Activated effector memory CD4-positive, alpha-beta T cell treated with anti-CD3 and anti-CD28 coated beads, Interleukin-2, amount 50 U/mL, for 16 hours (primary cell): ENCODE results near the gene SLC25A4.

ENCODE experiments used
- DNase-seq: peaks from one replicate; pipeline ENCODE4 v3.0.0-alpha.2; 2020

Gene SLC25A4

DNA sequence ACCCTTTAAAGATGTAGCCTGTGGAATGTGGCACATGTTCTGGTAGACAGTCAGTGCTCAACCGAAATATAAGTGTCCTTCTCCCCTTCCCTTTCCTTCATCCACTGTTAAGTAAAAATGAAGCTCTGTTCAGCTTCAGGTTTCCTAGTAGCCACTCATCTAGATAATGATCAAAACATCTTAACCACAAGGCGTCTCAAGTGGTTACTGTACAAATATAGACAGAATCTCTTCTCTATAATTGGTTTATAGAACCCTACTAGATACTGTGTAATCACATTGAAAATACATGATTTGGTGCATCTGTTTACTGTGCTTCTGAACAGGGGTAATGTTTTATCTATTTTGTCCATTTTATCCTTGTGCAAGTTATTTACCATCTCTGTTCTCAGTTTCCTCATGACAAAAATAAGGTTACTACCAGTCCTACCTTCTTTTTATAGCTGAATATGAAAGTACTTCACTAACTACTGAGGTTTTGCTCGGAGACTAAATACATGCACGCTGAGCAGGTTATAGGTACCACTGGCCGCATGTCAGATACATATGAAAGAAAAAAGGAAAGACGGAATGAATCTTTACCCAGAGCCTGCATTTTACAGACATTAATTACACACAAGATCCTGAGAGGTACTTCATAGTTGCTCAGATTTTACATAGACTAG lies 20.3 kb upstream of the SLC25A4 start:
- no peak for DNase-seq

DNA sequence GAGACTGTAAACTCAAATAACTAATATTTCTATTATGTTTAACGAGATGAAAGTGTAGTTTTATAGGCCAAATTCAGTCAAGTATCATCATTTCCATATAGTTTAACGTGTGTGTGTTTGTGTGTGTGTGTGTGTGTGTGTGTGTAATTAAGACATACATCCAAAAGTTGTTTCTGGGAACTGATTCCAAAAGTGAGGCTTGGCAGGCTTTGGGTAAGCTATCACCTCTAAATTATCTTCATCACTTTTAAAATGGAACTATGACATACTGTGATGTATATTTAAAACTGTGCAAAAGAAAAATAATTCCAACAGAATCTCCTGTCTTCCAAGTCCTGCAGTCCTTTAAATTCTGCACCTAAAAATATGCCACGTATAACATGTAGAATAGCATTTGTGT lies 19.1 kb upstream of the SLC25A4 start:
- DNase-seq = no peak

DNA sequence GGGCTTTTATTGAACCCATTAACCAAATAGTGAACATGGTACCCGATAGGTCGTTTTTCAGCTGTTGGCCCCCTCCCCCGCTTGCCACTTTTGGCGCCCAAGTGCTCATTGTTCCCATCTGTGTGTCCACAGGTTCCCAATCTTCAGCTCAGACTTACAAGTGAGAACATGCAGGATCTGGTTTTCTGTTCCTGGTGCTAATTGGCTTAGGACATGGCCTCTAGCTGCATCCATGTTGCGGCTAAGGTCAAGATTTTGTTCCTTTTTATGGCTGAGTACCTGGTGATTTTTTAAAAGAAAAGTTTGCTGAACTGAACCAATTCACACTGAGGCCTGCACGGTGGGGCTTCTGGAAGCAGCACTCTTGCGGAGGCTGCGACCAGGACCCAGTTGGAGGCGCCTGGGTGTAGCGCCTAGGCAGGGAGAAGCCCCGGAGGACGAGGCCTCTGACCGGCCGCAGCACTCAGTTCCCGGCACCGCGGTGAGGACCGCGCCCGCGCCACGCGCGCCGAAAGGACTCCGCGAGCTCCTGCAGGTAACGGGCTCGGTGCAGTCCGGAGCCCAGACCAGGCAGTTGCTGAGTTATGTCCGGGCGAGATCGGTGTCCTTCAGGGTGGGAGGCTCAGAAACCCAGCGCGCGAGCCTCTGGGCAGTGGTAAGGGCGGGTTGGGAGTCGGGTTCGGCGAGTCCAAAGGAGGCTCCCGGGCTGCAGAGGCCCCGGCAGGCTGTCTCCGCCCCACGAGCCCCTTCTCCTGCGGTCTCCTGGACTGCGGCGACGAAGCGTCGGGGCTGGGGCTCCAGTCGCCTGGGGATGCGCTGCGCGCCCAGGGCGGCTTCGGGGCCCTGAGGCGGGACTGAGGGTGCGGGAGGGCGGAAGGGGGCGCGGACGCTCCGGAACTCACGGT lies 15.8 kb upstream of the SLC25A4 start:
- DNase-seq = no peak

DNA sequence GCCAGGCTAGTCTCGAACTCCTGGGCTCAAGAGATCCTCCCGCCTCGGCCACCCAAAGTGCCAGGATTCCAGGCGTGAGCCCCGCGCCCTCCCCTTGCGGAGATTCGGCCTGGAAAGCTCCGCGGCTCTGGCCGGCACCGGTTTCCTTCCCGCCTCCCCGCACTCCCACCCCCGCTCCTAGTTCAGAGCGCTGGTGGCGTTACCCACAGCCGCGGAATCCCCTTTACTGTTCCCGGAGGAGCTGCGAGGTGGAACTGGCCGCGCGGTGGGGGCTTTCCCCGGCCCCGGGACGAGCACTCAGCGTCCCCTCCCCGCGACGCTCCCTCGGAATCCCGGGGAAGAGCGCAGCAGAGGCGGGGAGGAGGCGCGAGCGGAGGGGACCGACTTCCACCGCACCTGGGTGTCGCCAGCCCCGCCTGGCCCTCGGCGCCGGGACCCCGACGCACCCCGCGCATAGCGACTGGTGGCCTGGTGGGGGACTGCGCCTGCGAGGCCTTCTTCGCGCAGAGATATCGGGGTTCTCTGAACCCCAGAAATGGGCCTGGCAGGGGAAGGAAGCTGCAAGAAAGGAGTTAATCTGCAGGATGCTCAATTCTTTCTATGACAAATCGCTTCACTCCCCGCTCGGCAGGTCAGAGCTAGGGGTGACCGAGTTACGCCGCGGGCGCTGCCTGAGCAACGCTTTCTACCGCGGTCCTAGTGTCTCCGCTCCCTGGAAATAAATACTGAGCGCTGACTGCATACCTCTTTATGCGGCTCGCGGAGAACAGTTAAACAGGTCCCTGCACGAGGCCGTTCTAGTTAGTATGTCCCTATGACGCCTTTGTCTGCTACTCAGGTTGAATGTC lies 14.6 kb upstream of the SLC25A4 start:
- peak; percentile 70 for DNase-seq

DNA sequence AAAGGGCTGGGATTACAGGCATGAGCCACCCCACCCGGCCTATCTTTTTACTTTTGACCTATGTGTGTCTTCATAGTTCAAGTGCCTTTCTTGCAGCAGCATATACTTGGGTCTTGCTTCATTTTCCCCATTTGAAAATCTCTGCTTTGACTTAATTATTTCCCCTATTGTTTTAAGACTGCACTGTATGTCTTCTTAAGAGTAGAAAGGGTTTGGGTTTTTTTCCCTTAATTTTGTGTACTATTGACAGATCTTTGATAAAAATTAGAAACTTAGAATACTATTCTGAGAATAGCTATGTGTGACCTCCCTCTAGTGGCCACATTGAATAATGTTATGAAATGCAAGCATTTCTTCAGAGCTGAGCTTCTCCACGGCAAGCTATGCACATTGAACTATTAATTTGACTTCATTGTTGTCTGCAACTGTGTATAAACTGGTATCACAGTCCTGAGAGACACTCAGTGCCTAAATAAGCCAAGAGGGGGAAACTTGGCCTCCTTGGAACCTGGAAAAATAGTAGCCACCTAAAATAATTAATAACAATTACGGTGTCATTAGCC lies 8.7 kb upstream of the SLC25A4 start:
- DNase-seq = no peak

DNA sequence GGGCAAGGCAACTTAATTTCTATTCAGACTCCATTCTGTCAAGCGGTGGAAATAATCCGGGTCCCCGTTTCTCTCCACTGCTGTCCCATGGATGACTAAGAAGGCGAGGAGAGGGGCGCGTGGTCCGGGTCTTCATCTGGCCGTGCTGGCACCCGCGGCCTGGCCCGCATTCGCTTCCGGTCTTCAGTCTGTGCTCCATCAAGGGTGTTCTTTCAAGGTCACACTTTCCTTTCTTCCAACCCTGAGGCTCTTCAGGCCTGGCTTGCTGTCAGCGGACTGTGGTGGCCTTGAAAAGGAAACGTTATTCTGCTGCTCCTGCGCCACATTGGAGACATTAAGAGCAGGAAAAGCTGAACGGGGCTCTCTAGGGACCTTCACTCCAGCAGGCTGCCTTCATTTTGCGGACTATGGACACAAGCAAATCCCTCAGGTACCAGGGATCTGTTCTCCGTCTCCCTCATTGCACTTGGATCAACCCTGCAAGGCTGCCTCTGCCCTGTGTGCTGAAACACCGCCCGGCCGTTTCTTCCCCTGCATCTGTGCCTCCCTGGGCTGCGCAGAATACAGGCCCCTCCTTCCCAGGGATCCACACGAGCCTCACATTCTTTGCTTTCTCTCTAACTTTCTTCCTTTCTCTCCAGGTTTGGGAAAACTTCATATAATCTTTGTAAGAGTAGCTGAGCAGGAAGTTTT lies 5.7 kb upstream of the SLC25A4 start:
- no peak for DNase-seq

DNA sequence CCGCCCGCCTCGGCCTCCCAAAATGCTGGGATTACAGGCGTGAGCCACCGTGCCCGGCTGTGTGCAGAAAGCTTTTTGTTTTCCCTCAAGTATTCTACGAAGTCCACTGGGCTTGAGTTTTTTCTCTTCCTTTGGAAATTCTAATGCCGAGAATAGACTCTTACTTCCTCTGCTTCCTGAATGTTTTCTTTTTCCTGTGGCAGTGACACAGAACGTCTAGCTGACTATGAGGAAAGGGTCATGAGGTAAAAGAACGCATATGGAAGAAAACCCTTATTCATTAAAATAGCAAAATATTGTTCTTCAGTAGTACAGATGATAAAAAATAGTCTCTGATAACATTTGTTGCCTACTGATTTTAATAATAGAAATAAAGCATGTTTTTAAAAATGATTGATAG lies 4.9 kb upstream of the SLC25A4 start:
- no peak for DNase-seq

DNA sequence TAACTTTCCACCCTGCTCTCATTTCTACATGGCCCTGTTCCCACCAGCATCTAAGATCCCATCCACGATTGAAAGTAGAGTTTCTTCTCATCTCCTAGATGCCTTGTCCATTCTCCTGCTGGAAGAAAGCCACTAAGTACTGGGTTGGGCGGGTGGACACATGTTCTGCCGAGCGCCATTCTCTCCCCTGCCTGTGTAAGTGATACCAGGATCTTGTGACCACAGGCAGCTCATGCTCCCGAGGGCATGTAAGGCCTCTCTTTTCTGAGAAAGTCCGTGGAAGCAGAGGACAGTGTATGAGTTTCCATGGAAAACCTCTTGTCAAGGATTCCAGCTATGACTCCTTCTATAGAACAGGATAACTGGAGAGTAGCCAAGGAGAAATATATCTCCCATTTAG lies 3.3 kb upstream of the SLC25A4 start:
- DNase-seq = no peak

DNA sequence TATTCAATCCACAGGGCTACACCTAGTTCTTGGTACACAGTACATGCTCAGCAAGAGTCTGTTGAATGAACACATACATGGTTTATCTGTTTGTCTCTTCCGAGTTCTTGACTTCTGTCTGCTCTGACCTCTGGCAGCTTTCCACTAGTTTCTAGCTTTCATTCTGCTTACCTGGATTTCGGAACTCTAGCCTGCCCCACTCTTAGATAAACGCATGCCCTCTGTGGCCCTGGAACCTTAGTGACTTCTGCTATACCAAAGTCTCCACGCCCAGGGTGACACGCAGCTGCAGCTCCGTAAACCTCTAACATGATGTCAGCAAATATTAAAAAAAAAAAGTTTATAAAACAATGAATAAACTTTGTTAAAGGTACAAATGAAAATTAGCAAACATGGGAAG lies 1.3 kb upstream of the SLC25A4 start:
- no peak for DNase-seq

DNA sequence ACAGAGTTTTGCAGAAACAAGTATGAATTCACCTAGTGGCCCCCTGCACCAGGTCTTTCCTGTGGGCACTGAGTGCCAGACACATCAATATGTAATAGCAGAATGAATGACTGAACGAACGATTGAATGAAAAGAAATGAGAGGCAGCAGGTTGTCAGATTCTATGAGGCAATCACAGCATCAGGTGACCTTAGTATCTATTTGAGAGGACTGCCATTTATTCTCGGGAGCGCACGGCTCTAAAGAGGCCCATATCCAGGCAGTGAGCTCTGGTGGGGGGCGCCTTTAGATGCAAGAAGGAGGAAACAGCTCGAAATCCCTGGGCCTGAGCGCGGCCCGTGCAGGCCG lies 528 bp upstream of the SLC25A4 start:
- DNase-seq = no peak

DNA sequence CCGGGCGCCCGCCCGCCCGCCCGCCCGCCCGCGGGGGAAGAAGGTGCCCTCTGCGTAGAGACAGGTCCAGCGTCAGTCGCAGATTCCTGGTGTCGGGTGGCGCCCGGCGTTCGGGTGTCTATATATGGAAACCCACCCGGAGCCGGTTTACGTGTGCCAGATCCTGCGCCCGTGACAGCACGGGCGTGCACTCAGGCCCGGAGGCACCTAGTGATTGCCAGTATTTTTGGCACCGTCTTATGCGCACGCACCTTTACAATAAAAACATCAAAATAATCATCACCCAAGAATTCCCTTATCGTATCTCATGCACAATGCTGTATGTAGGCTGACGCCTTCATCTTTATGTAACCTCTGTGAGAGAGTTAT lies 519 bp downstream of the SLC25A4 start:
- peak; percentile 68 for DNase-seq

DNA sequence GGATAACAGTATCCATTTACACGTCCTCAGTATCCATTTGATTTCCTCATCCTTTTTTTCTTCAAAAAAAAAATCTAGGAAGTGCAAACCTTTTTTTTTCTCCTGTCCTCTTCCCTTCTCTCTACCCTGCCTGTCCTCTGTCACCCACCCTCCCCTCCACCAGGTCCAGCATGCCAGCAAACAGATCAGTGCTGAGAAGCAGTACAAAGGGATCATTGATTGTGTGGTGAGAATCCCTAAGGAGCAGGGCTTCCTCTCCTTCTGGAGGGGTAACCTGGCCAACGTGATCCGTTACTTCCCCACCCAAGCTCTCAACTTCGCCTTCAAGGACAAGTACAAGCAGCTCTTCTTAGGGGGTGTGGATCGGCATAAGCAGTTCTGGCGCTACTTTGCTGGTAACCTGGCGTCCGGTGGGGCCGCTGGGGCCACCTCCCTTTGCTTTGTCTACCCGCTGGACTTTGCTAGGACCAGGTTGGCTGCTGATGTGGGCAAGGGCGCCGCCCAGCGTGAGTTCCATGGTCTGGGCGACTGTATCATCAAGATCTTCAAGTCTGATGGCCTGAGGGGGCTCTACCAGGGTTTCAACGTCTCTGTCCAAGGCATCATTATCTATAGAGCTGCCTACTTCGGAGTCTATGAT lies 1.7 kb downstream of the SLC25A4 start:
- no peak for DNase-seq

DNA sequence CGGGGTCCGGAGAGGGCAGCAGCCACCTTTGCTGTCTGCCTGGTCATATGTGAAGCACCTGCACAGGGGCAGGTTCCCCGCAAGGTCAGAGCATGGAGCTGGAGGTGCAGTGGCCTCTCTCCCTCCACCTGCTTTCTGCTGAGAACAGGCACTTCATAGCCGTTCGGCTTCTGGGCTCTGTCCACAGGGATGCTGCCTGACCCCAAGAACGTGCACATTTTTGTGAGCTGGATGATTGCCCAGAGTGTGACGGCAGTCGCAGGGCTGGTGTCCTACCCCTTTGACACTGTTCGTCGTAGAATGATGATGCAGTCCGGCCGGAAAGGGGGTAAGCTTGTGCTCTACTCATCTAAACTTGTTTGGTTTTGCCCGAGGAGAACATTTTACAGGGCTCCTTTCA lies 2.5 kb downstream of the SLC25A4 start:
- DNase-seq = no peak

DNA sequence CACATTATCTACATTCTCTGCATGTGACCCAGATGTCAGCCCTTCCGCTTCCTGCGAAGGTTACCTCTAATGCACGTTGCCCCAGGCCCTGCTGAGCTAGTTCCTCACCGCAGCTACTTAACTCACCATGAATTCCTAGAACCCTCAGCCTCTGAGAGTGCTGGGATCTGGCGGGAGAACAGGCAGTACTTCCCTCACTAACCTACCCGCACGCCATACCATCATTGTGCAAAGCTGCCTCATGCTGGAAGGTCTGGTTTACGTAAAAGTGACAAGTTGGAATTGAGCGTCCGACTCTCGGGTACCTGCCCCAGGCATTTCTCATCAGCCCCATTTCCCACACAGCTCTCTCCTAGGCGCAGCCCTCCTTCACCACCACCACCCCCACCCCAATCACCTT lies 6.3 kb downstream of the SLC25A4 start:
- DNase-seq = no peak

DNA sequence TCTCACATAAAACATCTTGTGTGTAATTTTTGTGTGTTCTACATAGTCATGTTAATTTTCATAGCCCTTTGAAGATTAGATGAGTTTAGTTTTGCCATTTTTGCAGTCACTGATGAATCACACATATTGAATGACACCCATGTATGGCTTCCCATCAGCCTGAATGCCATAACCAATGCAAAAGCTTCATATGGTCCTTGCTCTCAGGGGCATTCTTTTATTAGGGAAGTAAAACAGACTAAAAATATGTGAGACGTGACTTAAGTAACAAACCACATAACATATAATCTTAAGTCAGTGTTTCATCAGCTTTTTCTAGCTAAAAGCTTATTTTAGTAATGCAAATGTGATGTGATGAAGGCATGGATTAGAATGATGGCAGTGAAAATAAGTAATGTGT lies 8.2 kb downstream of the SLC25A4 start:
- DNase-seq = no peak

DNA sequence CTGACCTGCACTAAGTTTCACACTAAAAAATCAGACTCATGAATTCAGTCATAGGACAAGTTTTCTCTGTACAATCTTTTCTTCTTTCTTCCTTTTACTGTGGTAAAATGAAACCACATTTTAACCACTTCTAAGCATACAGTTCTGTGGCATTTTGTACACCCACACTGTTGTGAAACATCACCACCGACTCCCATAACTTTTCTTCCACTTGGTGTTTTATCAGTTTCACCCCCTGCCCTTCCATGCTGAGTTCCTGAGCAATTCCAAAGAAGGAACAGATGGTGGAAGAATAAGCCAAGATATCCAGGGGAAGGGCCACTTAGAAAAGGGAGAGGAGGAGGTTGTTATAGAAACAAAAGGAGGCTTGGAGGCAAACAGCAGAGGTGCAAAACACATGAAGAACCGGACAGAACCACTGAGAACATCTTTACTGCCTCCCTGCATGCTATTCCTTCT lies 22.6 kb downstream of the SLC25A4 start:
- DNase-seq = no peak

DNA sequence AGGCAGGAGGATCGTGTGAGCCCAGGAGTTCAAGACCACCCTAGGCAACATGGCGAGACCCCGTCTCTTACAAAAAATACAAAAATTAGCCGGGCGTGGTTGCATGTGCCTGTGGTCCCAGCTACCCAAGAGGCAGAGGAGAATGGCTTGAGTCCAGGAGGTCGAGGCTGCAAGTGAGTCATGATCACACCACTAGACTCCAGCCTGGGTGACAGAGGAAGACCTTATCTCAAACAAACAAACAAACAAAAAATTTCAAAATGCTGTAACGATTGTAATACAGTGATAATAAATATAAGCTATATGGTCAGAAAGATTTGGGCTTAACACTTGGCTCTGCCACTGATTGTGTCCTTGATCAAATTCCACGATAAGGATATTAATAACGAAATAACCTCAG lies 24.2 kb downstream of the SLC25A4 start:
- no peak for DNase-seq

DNA sequence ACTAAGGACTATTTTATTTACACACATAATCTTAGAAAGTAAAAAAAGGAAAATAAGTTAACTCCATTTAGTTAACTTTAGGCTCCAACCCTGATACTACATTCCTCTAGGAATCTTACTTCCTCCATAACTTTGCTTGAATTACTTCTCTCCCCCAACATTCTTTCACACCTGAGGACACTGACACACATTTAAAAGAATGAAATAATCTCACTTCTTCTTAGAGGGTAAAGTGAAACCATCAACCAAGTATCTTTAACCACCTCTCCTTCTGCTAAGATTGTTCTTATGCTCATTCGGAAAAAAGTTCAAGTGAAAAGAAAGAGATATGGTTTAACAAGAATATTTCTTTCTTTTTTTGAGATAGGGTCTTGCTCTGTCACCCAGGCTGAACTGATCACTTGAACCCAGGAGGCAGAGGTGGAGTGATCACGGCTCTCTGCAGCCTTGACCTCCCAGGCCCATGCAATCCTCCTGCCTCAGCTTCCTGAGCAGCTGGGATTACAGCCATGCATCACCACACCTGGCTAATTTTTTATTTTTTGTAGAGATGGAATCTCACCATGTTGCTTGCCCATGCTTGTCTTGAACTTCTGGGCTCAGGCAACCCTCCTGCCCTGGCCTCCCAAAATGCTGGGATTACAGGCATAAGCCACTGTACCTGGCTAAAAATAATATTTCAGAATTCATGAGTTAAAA lies 28.5 kb downstream of the SLC25A4 start:
- no peak for DNase-seq

DNA sequence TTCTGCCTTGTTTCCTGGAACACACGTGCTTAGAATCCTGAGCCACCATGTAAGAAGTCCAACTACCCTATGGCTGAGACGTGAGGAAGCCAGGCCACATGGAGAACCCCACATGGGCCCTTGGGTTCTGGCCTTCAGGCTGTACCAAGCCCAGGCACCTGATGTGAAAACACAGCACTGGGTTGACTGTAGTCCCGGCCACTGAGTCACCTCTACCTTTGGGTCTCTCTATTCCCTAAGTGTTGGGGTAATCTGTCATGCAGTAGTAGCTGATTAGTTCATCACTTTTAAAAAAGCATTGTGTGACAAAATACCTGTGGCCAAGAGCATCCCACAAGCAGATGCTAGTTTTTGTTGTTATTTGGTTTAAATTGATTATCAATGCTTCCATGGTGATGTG lies 36.4 kb downstream of the SLC25A4 start:
- no peak for DNase-seq

DNA sequence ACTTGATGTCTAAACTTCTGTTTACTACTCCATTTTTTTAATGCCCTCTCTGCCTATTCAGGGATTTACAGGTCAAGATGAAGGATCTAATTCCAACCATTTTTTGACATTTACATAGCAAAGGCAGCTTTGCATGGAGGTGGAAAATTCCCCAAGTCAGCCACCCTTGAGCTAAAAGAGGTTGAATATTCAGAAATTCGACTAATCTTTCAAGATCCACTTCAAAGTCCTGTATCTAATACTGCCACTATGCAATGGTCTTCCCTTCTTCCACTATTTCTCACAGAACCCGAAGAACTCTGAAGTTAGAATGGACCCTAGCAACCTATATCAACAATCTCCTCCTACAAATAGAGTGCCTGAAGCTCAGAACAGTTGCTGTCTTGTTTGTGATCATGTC lies 39.2 kb downstream of the SLC25A4 start:
- no peak for DNase-seq

DNA sequence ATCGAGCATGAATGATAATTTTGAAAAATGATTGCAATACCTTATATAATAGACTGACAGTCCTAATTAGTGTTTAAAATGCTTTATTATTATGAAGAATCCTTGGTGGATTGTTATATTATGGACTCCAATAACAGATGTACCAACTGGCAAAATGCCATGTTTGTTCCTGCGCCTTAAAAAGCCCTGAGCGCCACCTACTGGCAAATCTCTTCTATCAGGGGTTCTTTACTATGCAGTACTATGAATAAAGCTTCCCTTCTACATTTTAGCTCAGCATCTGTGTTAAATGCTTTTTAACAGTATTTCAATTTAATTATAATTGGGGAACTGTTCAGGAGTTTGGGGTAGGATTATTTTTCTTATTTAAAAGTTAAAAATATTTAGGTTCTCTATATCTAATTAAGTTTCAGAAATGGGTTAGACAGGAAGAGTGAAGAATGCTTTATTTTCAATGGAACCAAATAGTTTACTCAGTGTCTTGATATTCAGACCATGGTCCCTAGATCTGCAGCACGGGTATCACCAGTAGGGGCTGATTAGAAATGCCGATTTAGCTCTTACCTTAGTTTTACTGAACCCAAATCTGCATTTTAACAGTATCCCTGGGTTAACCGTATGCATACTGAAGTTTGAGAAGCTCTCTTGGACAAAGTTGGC lies 40.7 kb downstream of the SLC25A4 start:
- peak; percentile 88 for DNase-seq
